NOMO-1 treated with DMSO at 0.1 percent for 48 hours (cell line): ENCODE data around the gene ZBTB21.

ENCODE experiments used
- DNase-seq: peaks from one replicate; lab custom pipeline; 2025; ENCODE audit not compliant: unreplicated experiment; lab: John Stamatoyannopoulos, UW

The ZBTB21 gene

GRCh38 chr21:42040411-42041180, 30.4 kb upstream of the ZBTB21 start:
- DNase-seq = no peak

GRCh38 chr21:42039911-42040351, 29.8 kb upstream of the ZBTB21 start:
- no peak for DNase-seq

GRCh38 chr21:42039470-42039901, 29.3 kb upstream of the ZBTB21 start:
- DNase-seq = no peak

GRCh38 chr21:42038826-42039425, 28.8 kb upstream of the ZBTB21 start:
- no peak for DNase-seq

GRCh38 chr21:42038393-42038792, 28.2 kb upstream of the ZBTB21 start:
- no peak for DNase-seq

GRCh38 chr21:42037943-42038342, 27.8 kb upstream of the ZBTB21 start:
- DNase-seq = no peak

GRCh38 chr21:42037516-42037915, 27.4 kb upstream of the ZBTB21 start:
- DNase-seq = no peak

GRCh38 chr21:42036313-42036712, 26.2 kb upstream of the ZBTB21 start:
- DNase-seq = no peak

GRCh38 chr21:42032968-42033367, 22.8 kb upstream of the ZBTB21 start:
- DNase-seq = no peak

- DNase-seq = no peak
These were observed 22.1 kb upstream of the ZBTB21 start for GRCh38 chr21:42032266-42032665.

- DNase-seq = no peak
These were observed 21.7 kb upstream of the ZBTB21 start for GRCh38 chr21:42031816-42032215.

- DNase-seq = no peak
These were observed 21.1 kb upstream of the ZBTB21 start for GRCh38 chr21:42031241-42031640.

- DNase-seq = no peak
These were observed 20.2 kb upstream of the ZBTB21 start for GRCh38 chr21:42030311-42030710.

- DNase-seq = no peak
These were observed 18.7 kb upstream of the ZBTB21 start for GRCh38 chr21:42028766-42029425.

- peak; percentile 47 for DNase-seq
These were observed 17.9 kb upstream of the ZBTB21 start for GRCh38 chr21:42027822-42028765.

- no peak for DNase-seq
These were observed 17.1 kb upstream of the ZBTB21 start for GRCh38 chr21:42027085-42027821.

GRCh38 chr21:42026082-42026435, 15.9 kb upstream of the ZBTB21 start:
- DNase-seq = no peak

- DNase-seq = no peak
These were observed 15.4 kb upstream of the ZBTB21 start for GRCh38 chr21:42025376-42026081.

GRCh38 chr21:42022906-42023305, 12.7 kb upstream of the ZBTB21 start:
- no peak for DNase-seq

GRCh38 chr21:42022091-42022430, 11.9 kb upstream of the ZBTB21 start:
- DNase-seq = no peak
